H1 (cell line): ENCODE results near the gene VASP. TPM values are rescaled to one million over a fixed set of nuclear protein-coding genes. Genes with fewer than 3 reads are reported as not detected.

Experiments used
- CTCF ChIA-PET: fragments of 300-600 bp; sonication (Branson Sonifier 250); formaldehyde crosslinking; loops from one replicate; lab custom pipeline; 2021; ENCODE audit not compliant: partially characterized antibody; lab: Charles Lee
- POLR2A ChIA-PET: fragments of 300-600 bp; sonication (Branson Sonifier 250); formaldehyde crosslinking; loops from one replicate; lab custom pipeline; 2021; ENCODE audit warnings: inconsistent platforms; ENCODE audit not compliant: partially characterized antibody; lab: Charles Lee
- DNase-seq, 2 experiments: peaks; one replicate each; pipeline versions ENCODE4 v3.0.0 to v3.0.0-alpha.2; 2010 to 2022; ENCODE audit warnings: low spot score in 2 of 2, low read depth in 1 of 2, mixed read lengths in 1 of 2
- FAIRE-seq: peaks from 2 replicates; lab custom pipeline; 2011; peaks lifted over from hg19 to GRCh38; lab: Jason Lieb, UNC
- H2AFZ ChIP-seq: 2 replicates; pipeline ENCODE4 v1.8.1; 2012; ENCODE audit warnings: low read length, inconsistent platforms
- H2AK5ac ChIP-seq: 2 replicates; pipeline ENCODE4 v1.6.1; 2013; ENCODE audit warnings: low read depth, low read length
- H2BK120ac ChIP-seq: replicated peaks from 2 replicates; pipeline ENCODE3; 2013; ENCODE audit warnings: low read depth, low read length, inconsistent platforms
- H2BK12ac ChIP-seq: 2 replicates; pipeline ENCODE4 v1.6.1; 2013; ENCODE audit warnings: low read depth, low read length
- H2BK15ac ChIP-seq: 2 replicates; pipeline ENCODE4 v1.6.1; 2013; ENCODE audit warnings: low read length
- H2BK20ac ChIP-seq: 2 replicates; pipeline ENCODE4 v1.6.1; 2013; ENCODE audit warnings: low read length
- H2BK5ac ChIP-seq: 2 replicates; pipeline ENCODE4 v1.6.1; 2013; ENCODE audit warnings: low read depth, low read length
- H3K14ac ChIP-seq: 2 replicates; pipeline ENCODE4 v1.6.1; 2013; ENCODE audit warnings: inconsistent platforms; ENCODE audit not compliant: insufficient read length
- H3K18ac ChIP-seq: 2 replicates; pipeline ENCODE4 v1.6.1; 2013; ENCODE audit warnings: low read length; ENCODE audit errors: extremely low read depth
- H3K23ac ChIP-seq: 2 replicates; pipeline ENCODE4 v1.6.1; 2013; ENCODE audit warnings: inconsistent platforms; ENCODE audit not compliant: insufficient read length
- H3K23me2 ChIP-seq: 2 replicates; pipeline ENCODE4 v1.6.1; 2013; ENCODE audit warnings: low read depth, low read length
- H3K27ac ChIP-seq: 2 replicates; pipeline ENCODE4 v1.6.1; 2011; ENCODE audit warnings: low read depth, low read length, inconsistent platforms
- H3K27me3 ChIP-seq, 4 experiments: replicated peaks in 1 of 4; 1 replicate in 1 of 4; 2 replicates in 3 of 4; pipeline versions ENCODE4 v1.6.1 to v1.8.1; 2011 to 2013; ENCODE audit warnings: low read length in 3 of 4, mild to moderate bottlenecking in 3 of 4, inconsistent platforms in 2 of 4, mixed read lengths in 2 of 4, moderate library complexity in 1 of 4; ENCODE audit not compliant: control insufficient read depth in 3 of 4, insufficient read depth in 3 of 4; ENCODE audit errors: extremely low read depth in 1 of 4
- H3K36me3 ChIP-seq, 4 experiments: 2 replicates each; pipeline versions ENCODE4 v1.6.1 to v1.8.1; 2011 to 2013; ENCODE audit warnings: mild to moderate bottlenecking in 4 of 4, low read length in 3 of 4, moderate library complexity in 2 of 4, control low read depth in 1 of 4, inconsistent platforms in 1 of 4; ENCODE audit not compliant: insufficient read depth in 4 of 4, control insufficient read depth in 2 of 4
- H3K4ac ChIP-seq: replicated peaks from 2 replicates; pipeline ENCODE3; 2013; ENCODE audit warnings: low read length, low read depth, mixed read lengths, inconsistent platforms; ENCODE audit not compliant: insufficient read length
- H3K4me1 ChIP-seq, 4 experiments: replicated peaks in 1 of 4; 1 replicate in 1 of 4; 2 replicates in 3 of 4; pipeline versions ENCODE4 v1.6.1 to v1.8.1; 2011 to 2013; ENCODE audit warnings: low read length in 3 of 4, inconsistent platforms in 2 of 4, mixed read lengths in 1 of 4; ENCODE audit not compliant: insufficient read depth in 4 of 4, control insufficient read depth in 3 of 4
- H3K4me2 ChIP-seq, 2 experiments: 2 replicates each; pipeline versions ENCODE4 v1.6.1 to v1.8.1; 2011 to 2013; ENCODE audit warnings: low read depth in 2 of 2, low read length in 2 of 2, control low read depth in 1 of 2, inconsistent platforms in 1 of 2, mild to moderate bottlenecking in 1 of 2; ENCODE audit not compliant: insufficient read depth in 1 of 2
- H3K4me3 ChIP-seq, 4 experiments: fragments of 200-600, 300-600 bp in 1 of 4; sonication (generic), shearing (Covaris generic), sonication (Bioruptor Twin) in 1 of 4; 2 replicates each; pipeline versions ENCODE4 v1.5.1 to v1.8.1; 2011 to 2016; ENCODE audit warnings: low read length in 4 of 4, low read depth in 3 of 4, control low read depth in 2 of 4, inconsistent platforms in 2 of 4, mild to moderate bottlenecking in 2 of 4, mixed read lengths in 1 of 4, moderate library complexity in 1 of 4; ENCODE audit not compliant: insufficient read depth in 2 of 4; ENCODE audit errors: extremely low read depth in 1 of 4
- H3K56ac ChIP-seq: replicated peaks from 2 replicates; pipeline ENCODE3; 2013; ENCODE audit warnings: low read depth, mild to moderate bottlenecking, mixed read lengths, low read length, inconsistent platforms; ENCODE audit not compliant: insufficient read length
- H3K79me1 ChIP-seq: 2 replicates; pipeline ENCODE4 v1.6.1; 2013; ENCODE audit warnings: low read depth, low read length, control low read depth
- H3K79me2 ChIP-seq, 2 experiments: 2 replicates each; pipeline versions ENCODE4 v1.6.1 to v1.8.1; 2012 to 2013; ENCODE audit warnings: low read length in 2 of 2, mild to moderate bottlenecking in 2 of 2, inconsistent platforms in 1 of 2; ENCODE audit not compliant: insufficient read depth in 2 of 2, control insufficient read depth in 1 of 2
- H3K9ac ChIP-seq, 4 experiments: replicated peaks in 1 of 4; 1 replicate in 1 of 4; 2 replicates in 3 of 4; pipeline versions ENCODE4 v1.6.1 to v1.8.1; 2011 to 2013; ENCODE audit warnings: low read depth in 3 of 4, low read length in 3 of 4, control low read depth in 2 of 4, mild to moderate bottlenecking in 2 of 4, moderate library complexity in 2 of 4, inconsistent platforms in 1 of 4; ENCODE audit errors: extremely low read depth in 1 of 4
- H3K9me3 ChIP-seq, 2 experiments: 2 replicates each; pipeline versions ENCODE4 v1.6.1 to v1.8.1; 2012 to 2013; ENCODE audit warnings: mild to moderate bottlenecking in 2 of 2, moderate library complexity in 2 of 2, control low read depth in 1 of 2, inconsistent platforms in 1 of 2, low read depth in 1 of 2, low read length in 1 of 2, mixed read lengths in 1 of 2; ENCODE audit not compliant: insufficient read depth in 2 of 2
- H4K20me1 ChIP-seq, 2 experiments: replicated peaks in 1 of 2; 2 replicates each; pipeline versions ENCODE3 to v1.8.1; 2011 to 2013; ENCODE audit warnings: inconsistent platforms in 2 of 2, low read length in 2 of 2, mild to moderate bottlenecking in 1 of 2; ENCODE audit not compliant: insufficient read depth in 2 of 2, control insufficient read depth in 1 of 2
- H4K5ac ChIP-seq: 2 replicates; pipeline ENCODE4 v1.6.1; 2013; ENCODE audit warnings: low read length, low read depth, mixed read lengths, inconsistent platforms; ENCODE audit not compliant: insufficient read length
- H4K8ac ChIP-seq: 2 replicates; pipeline ENCODE4 v1.8.0; 2013; ENCODE audit warnings: mild to moderate bottlenecking, moderate library complexity, low read length, inconsistent platforms; ENCODE audit not compliant: insufficient read depth; ENCODE audit errors: extremely low read depth
- H4K91ac ChIP-seq: replicated peaks from 2 replicates; pipeline ENCODE3; 2013; ENCODE audit warnings: low read length, mixed read lengths, inconsistent platforms; ENCODE audit not compliant: insufficient read length
- EZH2 ChIP-seq: fragments of 200-600 bp; sonication (generic); IDR thresholded peaks from 2 replicates; pipeline ENCODE4 v1.7.1; 2012; ENCODE audit warnings: low read depth, mild to moderate bottlenecking, moderate library complexity, low read length, inconsistent platforms; ENCODE audit not compliant: severe bottlenecking
- POLR2A ChIP-seq, 2 experiments: IDR thresholded peaks; 1 replicate in 1 of 2; 2 replicates in 1 of 2; pipeline ENCODE4 v1.6.1; 2011; ENCODE audit warnings: low read depth in 2 of 2, low read length in 2 of 2, mild to moderate bottlenecking in 2 of 2; ENCODE audit errors: control extremely low read depth in 1 of 2
- WGBS, 2 experiments: shearing (Covaris generic) in 1 of 2; methylation state at CpG; one replicate each; pipeline versions ENCODE4 v1.1.6 to v1.1.7; 2013 to 2015; ENCODE audit warnings: low lambda C conversion rate in 2 of 2, mixed read lengths in 2 of 2, inconsistent platforms in 1 of 2, low coverage in 1 of 2, missing lambda C conversion rate in 1 of 2; ENCODE audit not compliant: insufficient replicate concordance in 2 of 2, insufficient coverage in 1 of 2, insufficient read length in 1 of 2; ENCODE audit errors: extremely low coverage in 1 of 2, missing lambda C conversion rate in 1 of 2; 5-methylcytosine and 5-hydroxymethylcytosine counted together
- polyA plus RNA-seq, 7 experiments: library from polyadenylated mRNA; depleted of rRNA in 3 of 7; stranded (reverse) in 5 of 7; unstranded in 2 of 7; fragments of >200 nt in 5 of 7; fragments of 200-250 nt in 2 of 7; gene quantifications; 1 replicate in 5 of 7; 2 replicates in 1 of 7; 4 replicates in 1 of 7; pipeline versions ENCODE4 v1.2.1 to v1.2.3, GENCODE V29; 2011 to 2013; ENCODE audit warnings: missing spikeins in 2 of 7, mixed read lengths in 2 of 7
- total RNA-seq: library from RNA; stranded (reverse); fragmentation: NEBNext Ultra II Directional; extraction: Animal tissue kit (Norgen Biotek cat#: 25700); gene quantifications from 2 replicates; pipeline ENCODE4 v1.2.1, GENCODE V29; 2021
- TF ChIP-seq, protein P1 (sequence below): IDR thresholded peaks from 2 replicates; pipeline ENCODE4 v1.6.1; 2012; ENCODE audit warnings: inconsistent platforms

VASP gene
- total and polyA plus RNA-seq, 2 of the 8 experiments (the other 6 are each of a cell fraction or from before 2014, with no cell fraction given), result 89.7 to 135 TPM

DNA sequence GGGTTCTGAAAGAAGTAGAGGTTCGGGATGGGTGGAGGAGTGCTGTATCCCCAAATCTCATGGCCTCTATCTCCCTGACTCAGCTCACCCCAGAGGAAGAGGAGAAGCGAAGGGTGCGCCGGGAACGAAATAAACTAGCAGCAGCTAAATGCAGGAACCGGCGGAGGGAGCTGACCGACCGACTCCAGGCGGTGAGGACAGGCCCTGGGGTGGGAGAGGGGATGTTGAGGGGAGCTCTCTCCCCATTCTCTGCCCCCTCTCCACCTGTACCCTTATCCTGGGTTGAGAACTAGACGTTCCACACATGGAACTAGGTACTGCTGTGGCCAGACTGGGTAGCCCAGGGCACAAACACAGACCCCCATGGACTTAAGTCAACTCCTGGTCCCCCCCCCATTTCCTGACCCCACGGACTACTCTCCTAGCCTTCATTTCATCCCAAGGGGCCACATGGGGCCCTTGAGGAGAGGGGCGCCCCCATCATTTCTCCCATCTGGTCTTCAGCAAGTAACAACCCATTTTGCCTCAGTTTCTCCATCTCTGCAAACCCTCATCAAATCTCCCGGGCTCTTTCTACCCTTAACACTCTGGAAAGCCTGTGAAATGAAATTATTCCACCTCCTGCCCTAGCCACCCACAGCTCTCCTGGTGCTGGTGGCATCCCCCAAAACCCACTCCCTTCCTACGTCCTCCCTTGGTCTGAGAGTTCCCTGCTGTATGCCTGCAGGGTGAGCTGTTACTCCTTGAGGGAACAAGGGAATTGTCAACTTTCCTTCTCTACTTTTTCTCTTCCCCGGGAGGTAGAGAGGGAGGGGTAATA is 36.0 kb upstream of the VASP start:
- FAIRE-seq (no peak), DNase-seq (no peak)
- Histone ChIP-seq H4K91ac (no peak overlapping the region), H3K18ac (no peak overlapping the region), H3K4me1 (peaks cover 0 to 22% (median 14%) of the 10 kb centered on the region in 4 experiments; a peak in 6 of 7 replicates), H3K36me3 (no peaks in the 10 kb centered on the region), H3K4ac (no peak overlapping the region), H2BK120ac (no peak overlapping the region), H2AFZ (no peak overlapping the region), H3K56ac (no peak overlapping the region), H2AK5ac (no peak overlapping the region), H4K20me1 (peaks cover 0 to 3% of the 10 kb centered on the region in 2 experiments), H3K4me3 (no peak overlapping the region), H2BK15ac (no peak overlapping the region), H3K79me1 (no peaks in the 10 kb centered on the region), H4K8ac (no peak overlapping the region), H3K9ac (no peak overlapping the region), H2BK20ac (no peak overlapping the region), H4K5ac (no peak overlapping the region), H3K79me2 (no peaks in the 10 kb centered on the region), H2BK5ac (no peak overlapping the region), H3K9me3 (no peaks in the 10 kb centered on the region), H3K4me2 (no peak overlapping the region; a peak in 1 of 4 replicates), H3K14ac (no peak overlapping the region), H2BK12ac (no peak overlapping the region), H3K23me2 (peaks cover 24% of the 10 kb centered on the region; the same call in 1 of the 2 replicates), H3K27me3 (peaks cover 0 to 17% (median 17%) of the 10 kb centered on the region in 4 experiments; a peak in 4 of 7 replicates), H3K23ac (no peak overlapping the region), H3K27ac (no peak overlapping the region)
- ChIA-PET POLR2A (interaction anchor here (0.7 to 2.1 kb wide), 5 partner anchors 19 to 38 kb away, joined by 3 to 10 read pairs (median 4); no protein-coding TSS in a partner anchor), CTCF (interaction anchor here (0.6 to 32.9 kb wide), 6 partner anchors 15 to 171 kb away, joined by 3 to 760 read pairs (median 8); partner anchors contain the start of gene ERCC1)
- peak; percentile 8 for TF ChIP-seq EZH2
- TF ChIP-seq, protein P1, sequence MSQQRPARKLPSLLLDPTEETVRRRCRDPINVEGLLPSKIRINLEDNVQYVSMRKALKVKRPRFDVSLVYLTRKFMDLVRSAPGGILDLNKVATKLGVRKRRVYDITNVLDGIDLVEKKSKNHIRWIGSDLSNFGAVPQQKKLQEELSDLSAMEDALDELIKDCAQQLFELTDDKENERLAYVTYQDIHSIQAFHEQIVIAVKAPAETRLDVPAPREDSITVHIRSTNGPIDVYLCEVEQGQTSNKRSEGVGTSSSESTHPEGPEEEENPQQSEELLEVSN, result no peak
- peak in 1 of 2 experiments; percentile 32; a peak in 1 of 3 replicates for TF ChIP-seq POLR2A (IDR thresholded peaks at IDR 0.05; ENCODE audit: control extremely low read depth in 1 of 2, low read depth in 2 of 2, low read length in 2 of 2)
- WGBS, 2 experiments, result 78% methylated on average over 16 of the region's 16 CpGs; no CpG with 5 or more reads in 1 of the 2 experiments
